ENCODE results near the gene BCAS1. TPM values are rescaled to one million over a fixed set of nuclear protein-coding genes. Genes with fewer than 3 reads are reported as not detected.

Gene BCAS1
- total RNA-seq, 1 donor from 2014 or later: 2.8 TPM

DNA sequence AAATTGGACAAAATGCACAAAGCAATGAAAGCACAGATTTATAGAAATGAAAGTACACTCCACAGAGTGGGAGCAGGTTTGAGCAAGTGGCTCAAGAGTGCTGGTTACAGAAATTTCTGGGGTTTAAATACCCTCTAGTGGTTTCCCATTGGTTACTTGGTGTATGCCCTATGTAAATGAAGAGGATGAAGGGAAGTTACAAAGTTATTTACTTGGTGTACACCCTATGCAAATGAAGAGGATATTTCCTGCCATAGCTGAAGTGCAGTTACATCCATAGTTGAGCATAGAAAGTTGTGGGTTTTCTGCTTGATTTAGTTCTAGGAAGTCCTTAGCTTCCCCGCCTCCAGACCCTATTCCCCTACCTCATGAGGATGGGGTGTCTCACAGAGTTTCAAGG is 22.7 kb downstream of the BCAS1 start:
- TF ChIP-seq, protein P1, sequence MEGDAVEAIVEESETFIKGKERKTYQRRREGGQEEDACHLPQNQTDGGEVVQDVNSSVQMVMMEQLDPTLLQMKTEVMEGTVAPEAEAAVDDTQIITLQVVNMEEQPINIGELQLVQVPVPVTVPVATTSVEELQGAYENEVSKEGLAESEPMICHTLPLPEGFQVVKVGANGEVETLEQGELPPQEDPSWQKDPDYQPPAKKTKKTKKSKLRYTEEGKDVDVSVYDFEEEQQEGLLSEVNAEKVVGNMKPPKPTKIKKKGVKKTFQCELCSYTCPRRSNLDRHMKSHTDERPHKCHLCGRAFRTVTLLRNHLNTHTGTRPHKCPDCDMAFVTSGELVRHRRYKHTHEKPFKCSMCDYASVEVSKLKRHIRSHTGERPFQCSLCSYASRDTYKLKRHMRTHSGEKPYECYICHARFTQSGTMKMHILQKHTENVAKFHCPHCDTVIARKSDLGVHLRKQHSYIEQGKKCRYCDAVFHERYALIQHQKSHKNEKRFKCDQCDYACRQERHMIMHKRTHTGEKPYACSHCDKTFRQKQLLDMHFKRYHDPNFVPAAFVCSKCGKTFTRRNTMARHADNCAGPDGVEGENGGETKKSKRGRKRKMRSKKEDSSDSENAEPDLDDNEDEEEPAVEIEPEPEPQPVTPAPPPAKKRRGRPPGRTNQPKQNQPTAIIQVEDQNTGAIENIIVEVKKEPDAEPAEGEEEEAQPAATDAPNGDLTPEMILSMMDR (IDR thresholded peaks at IDR 0.05): no peak
- peaks cover 9% of the 10 kb centered on the region for H3K4me1 ChIP-seq
- ATAC-seq: no peak
- no peak for DNase-seq
- H3K4me3 ChIP-seq: no peak overlapping the region
- intact Hi-C loops (cut with DNase I): no loop called here
- no peak overlapping the region for H3K27ac ChIP-seq
- no peaks in the 10 kb centered on the region for H3K36me3 ChIP-seq
- no peaks in the 10 kb centered on the region for H3K27me3 ChIP-seq (ENCODE audit: low read depth)
- H3K9me3 ChIP-seq: no peaks in the 10 kb centered on the region

DNA sequence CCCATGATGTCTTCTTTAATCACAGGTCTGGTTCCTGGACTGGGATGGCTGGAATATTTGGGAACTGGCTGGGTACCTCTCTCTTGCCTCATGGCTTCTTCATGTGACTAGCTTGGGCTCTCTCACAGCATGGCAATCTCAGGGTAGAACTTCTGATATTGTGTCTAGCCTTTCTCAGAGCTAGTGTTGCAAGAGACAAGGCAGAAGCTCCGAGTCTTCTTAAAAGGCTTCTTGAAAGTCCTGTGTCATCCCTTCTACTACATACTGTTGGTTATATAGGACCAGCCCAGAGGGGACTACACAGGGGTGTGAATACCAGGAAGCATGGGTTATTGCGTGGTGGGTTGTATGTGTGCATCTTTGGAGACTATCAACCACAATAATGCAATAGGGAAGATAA is 23.3 kb downstream of the BCAS1 start:
- Histone ChIP-seq H3K27me3 (ENCODE audit: low read depth) (no peaks in the 10 kb centered on the region), H3K9me3 (no peaks in the 10 kb centered on the region), H3K36me3 (no peaks in the 10 kb centered on the region), H3K4me1 (peaks cover 9% of the 10 kb centered on the region), H3K27ac (no peak overlapping the region), H3K4me3 (no peak overlapping the region)
- DNase-seq (no peak), ATAC-seq (no peak)
- TF ChIP-seq, protein P1 (IDR thresholded peaks at IDR 0.05): no peak
- intact Hi-C loops (cut with DNase I): no loop called here

DNA sequence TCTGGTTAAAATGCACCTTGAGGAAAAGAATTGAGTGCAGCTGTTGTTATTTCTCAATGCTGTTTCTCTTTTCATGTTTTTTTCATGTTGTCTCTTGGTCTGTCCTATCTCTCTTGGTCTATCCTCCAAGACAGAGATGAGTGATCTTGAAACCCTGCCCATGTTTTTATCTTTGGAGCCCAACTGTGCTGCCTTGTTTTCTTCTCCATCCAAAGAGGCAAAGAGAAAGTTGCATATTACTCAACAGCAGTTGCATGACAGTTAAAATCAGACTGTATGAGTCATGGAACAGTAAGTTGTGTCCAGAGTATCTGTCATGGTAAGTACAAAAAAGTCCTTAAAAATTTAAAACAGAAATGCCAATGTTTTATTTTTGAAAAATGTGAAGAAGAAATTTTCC is 26.2 kb downstream of the BCAS1 start:
- Histone ChIP-seq H3K4me3 (no peak overlapping the region), H3K9me3 (no peaks in the 10 kb centered on the region), H3K36me3 (no peaks in the 10 kb centered on the region), H3K27ac (no peak overlapping the region), H3K4me1 (peaks cover 9% of the 10 kb centered on the region), H3K27me3 (ENCODE audit: low read depth) (no peaks in the 10 kb centered on the region)
- ATAC-seq (peak; percentile 57 to 69), DNase-seq (no peak)
- intact Hi-C loops (cut with DNase I): no loop called here
- TF ChIP-seq, protein P1 (IDR thresholded peaks at IDR 0.05): no peak

DNA sequence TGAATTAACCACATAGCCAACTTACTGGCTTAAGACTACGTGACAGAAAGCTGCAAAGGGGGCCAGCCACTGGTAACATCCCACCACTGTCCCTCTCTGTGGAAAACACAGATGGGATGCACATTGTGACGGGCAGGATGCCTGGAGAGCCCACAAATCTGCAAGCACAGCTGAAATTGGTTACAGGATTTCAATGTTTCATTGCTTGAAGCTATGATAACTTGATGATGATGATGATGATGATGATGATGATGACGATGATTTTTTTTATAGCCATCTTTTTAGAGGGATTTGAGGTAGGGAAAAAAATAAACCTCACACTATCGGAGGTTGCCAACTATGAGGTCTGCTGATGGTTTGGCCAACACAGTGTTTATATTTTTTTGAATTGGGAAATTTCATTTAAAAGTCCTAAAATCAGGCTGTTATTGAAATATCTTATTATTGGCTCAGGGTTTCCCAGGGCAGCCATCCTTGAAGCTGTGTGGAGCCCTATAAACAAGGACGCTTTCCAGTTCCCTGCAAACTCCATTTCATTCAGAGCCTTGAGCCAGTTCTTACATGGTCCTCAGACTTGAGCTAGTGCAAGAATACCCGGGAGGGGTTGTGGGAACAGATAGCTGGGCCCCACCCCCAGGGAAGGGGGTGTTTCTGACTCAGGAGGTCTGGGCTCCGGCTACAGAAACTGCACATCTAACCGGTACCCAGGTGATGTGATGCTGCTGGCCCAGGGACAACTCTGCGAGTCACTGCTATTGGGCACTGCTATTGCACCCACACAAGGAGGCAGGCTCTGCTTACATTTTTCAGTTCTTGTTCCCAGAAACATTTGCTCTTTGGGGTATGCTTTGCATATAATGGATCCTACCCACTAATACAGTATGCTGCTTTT is 27.1 kb downstream of the BCAS1 start:
- intact Hi-C loops (cut with DNase I): no loop called here
- Histone ChIP-seq H3K9me3 (no peaks in the 10 kb centered on the region), H3K27me3 (ENCODE audit: low read depth) (no peaks in the 10 kb centered on the region), H3K4me3 (no peak overlapping the region), H3K27ac (no peak overlapping the region), H3K36me3 (no peaks in the 10 kb centered on the region), H3K4me1 (peaks cover 9% of the 10 kb centered on the region)
- DNase-seq: no peak
- no peak for ATAC-seq
- TF ChIP-seq, protein P1 (IDR thresholded peaks at IDR 0.05): no peak

DNA sequence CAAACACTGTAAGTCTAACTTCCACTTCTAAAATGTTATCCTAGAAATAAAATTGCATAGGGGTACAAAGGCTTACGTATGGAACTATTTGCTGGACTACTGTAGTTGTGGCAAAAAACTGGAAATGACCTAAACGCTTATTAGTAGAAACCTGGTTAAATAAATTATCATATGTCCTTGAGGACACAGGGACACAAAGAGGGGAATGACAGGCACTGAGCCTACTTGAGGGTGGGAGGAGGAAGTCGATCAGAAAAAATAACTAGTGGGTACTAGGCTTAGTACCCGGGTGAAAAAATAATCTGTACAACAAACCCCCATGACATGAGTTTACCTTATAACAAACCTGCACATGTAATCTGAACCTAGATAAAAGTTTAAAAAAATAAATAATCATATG is 28.4 kb downstream of the BCAS1 start:
- Histone ChIP-seq H3K27me3 (ENCODE audit: low read depth) (no peaks in the 10 kb centered on the region), H3K36me3 (no peaks in the 10 kb centered on the region), H3K4me3 (no peak overlapping the region), H3K27ac (no peak overlapping the region), H3K9me3 (no peaks in the 10 kb centered on the region), H3K4me1 (peaks cover 9% of the 10 kb centered on the region)
- DNase-seq: no peak
- intact Hi-C loops (cut with DNase I): no loop called here
- TF ChIP-seq, protein P1 (IDR thresholded peaks at IDR 0.05): no peak
- ATAC-seq: no peak
